Stimulated activated naive CD8-positive, alpha-beta T cell treated with anti-CD3 and anti-CD28 coated beads, Interleukin-15, amount 100 ng/mL, for 72 hours (primary cell): ENCODE data around the gene CACNG6.
"Not testable (repeated sequence)": the region's sequence is repeated elsewhere in the genome, so short reads cannot be mapped to it uniquely, and the experiment has no call there.

ENCODE experiments used
- ATAC-seq: fragments of 150-1000 bp; cut with Tn5 transposase; 2 replicates; pipeline ENCODE4 v1.10.0; 2021; ENCODE audit warnings: mild to moderate bottlenecking, moderate library complexity
- DNase-seq, 2 donors: peaks; one replicate each; pipeline ENCODE4 v3.0.0; 2021 to 2022
- H3K27ac Mint-ChIP-seq, 2 donors: one replicate each; pipeline ENCODE4 v1.8.0; 2022; ENCODE audit warnings: mild to moderate bottlenecking in 2 of 2, mixed read lengths in 2 of 2, moderate library complexity in 2 of 2
- H3K27me3 Mint-ChIP-seq: one replicate; pipeline ENCODE4 v1.8.0; 2022; ENCODE audit warnings: mixed read lengths
- H3K4me1 Mint-ChIP-seq: one replicate; pipeline ENCODE4 v1.8.0; 2022; ENCODE audit warnings: mild to moderate bottlenecking, mixed read lengths
- H3K4me3 Mint-ChIP-seq, 2 donors: one replicate each; pipeline ENCODE4 v1.8.0; 2022; ENCODE audit warnings: mild to moderate bottlenecking in 2 of 2, mixed read lengths in 2 of 2, moderate library complexity in 1 of 2
- H3K9me3 Mint-ChIP-seq, 2 donors: one replicate each; pipeline ENCODE4 v1.8.0; 2022; ENCODE audit warnings: mixed read lengths in 2 of 2

The CACNG6 gene

GRCh38 chr19:53991224-53992113, at the start of gene CACNG6:
CACNG6 (plus strand) TSS chr19:53991637; CDS start chr19:53992878, 1,241 bp downstream.
- Mint-ChIP-seq H3K4me1 (peaks cover 7% of the 10 kb centered on the region), H3K4me3 (peak within 1 kb of the TSS; percentile 57 to 63), H3K27ac (no peak within 1 kb of the TSS), H3K9me3 (no peaks in the 10 kb centered on the region), H3K27me3 (peaks cover 60% of the 10 kb centered on the region)
- DNase-seq, result no peak
- ATAC-seq, result peak; percentile 40

GRCh38 chr19:53942001-53942786, 49.2 kb upstream of the CACNG6 start:
- DNase-seq (peak in 1 of 2 donors; percentile 10), ATAC-seq (no peak)
- Mint-ChIP-seq H3K9me3 (peaks cover 7 to 10% of the 10 kb centered on the region in 2 donors), H3K4me3 (no peak overlapping the region), H3K27ac (no peak overlapping the region), H3K4me1 (peaks cover 12% of the 10 kb centered on the region), H3K27me3 (peaks cover 71% of the 10 kb centered on the region)

- DNase-seq, result no peak
- H3K4me1 Mint-ChIP-seq, result peaks cover 12% of the 10 kb centered on the region
- H3K9me3 Mint-ChIP-seq, result peaks cover 7 to 10% of the 10 kb centered on the region in 2 donors
- H3K4me3 Mint-ChIP-seq, result no peak overlapping the region
- peaks cover 69% of the 10 kb centered on the region for H3K27me3 Mint-ChIP-seq
- H3K27ac Mint-ChIP-seq, result no peak overlapping the region
- no peak for ATAC-seq
Observed at GRCh38 chr19:53944416-53944815, 47.0 kb upstream of the CACNG6 start.

DNA sequence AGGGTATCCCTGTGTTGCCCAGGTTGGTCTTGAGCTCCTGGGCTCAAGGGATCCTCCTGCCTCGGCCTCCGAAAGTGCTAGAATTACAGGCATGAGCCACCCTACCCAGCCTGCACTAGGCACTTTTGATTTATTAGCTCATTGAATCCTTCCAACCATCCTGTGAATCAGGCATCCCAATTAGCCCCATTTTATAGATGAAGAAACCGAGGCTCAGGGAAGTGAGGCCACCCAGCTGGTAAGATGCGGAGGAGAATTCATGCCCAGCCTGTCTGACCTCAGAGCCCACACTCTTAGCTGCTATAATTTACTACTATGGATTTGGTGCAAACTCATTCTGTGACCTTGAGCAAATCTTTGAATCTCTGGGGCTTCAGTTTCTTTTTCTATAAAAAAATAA, 46.5 kb upstream of the CACNG6 start:
- Mint-ChIP-seq H3K9me3 (peaks cover 7 to 10% of the 10 kb centered on the region in 2 donors), H3K4me1 (peaks cover 12% of the 10 kb centered on the region), H3K4me3 (no peak overlapping the region), H3K27ac (peak overlapping the region in 1 of 2 donors; percentile 29), H3K27me3 (peaks cover 69% of the 10 kb centered on the region)
- ATAC-seq, result no peak
- no peak for DNase-seq

DNA sequence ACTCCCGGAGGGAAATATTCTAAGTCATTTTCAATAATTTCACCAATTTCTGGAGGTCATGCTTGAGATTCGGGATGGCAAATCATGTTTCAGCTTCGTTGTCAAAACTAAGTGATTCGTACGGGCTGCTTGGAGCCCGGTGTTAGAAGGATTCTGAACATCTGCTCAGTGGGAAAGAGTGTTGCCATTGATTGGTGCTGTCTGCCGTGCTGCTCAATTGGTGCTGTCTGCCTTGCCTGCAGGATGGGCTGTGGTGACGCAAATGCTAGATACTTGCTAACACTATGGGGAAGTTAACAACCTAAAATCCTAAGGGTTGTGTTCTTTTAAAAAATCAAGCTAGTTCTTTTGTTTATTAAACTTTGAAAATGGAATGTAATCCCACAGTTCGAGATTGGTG, 46.0 kb upstream of the CACNG6 start:
- H3K9me3 Mint-ChIP-seq, result peaks cover 7 to 10% of the 10 kb centered on the region in 2 donors
- ATAC-seq, result no peak
- H3K4me3 Mint-ChIP-seq, result no peak overlapping the region
- peaks cover 66% of the 10 kb centered on the region for H3K27me3 Mint-ChIP-seq
- peaks cover 12% of the 10 kb centered on the region for H3K4me1 Mint-ChIP-seq
- peak overlapping the region in 1 of 2 donors; percentile 29 for H3K27ac Mint-ChIP-seq
- no peak for DNase-seq

GRCh38 chr19:53945998-53946397, 45.4 kb upstream of the CACNG6 start:
- H3K4me3 Mint-ChIP-seq, result no peak overlapping the region
- ATAC-seq, result no peak
- no peak for DNase-seq
- H3K27me3 Mint-ChIP-seq, result peaks cover 60% of the 10 kb centered on the region
- H3K27ac Mint-ChIP-seq, result no peak overlapping the region
- H3K9me3 Mint-ChIP-seq, result peaks cover 7 to 10% of the 10 kb centered on the region in 2 donors
- peaks cover 12% of the 10 kb centered on the region for H3K4me1 Mint-ChIP-seq

DNA sequence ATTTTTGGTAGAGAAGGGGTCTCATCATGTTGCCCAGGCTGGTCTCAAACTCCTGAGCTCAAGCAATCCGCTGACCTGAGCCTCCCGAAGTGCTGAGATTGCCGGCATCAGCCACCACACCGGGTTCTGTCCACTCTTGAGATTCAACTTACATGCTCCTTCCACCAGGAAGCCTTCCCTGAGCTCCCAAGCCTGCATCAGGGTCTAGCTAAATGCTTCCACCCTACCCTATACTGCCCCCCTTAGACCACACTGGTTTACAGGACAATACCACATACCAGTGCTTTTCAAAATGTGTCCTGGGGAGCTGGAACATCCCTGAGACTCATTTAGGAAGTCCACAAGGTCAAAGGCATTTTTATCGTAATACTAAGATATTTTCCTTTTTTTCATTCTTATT, 43.8 kb upstream of the CACNG6 start:
- no peak for ATAC-seq
- H3K27me3 Mint-ChIP-seq, result peaks cover 59% of the 10 kb centered on the region
- no peak for DNase-seq

GRCh38 chr19:53948611-53949010, 42.8 kb upstream of the CACNG6 start:
- ATAC-seq, H3K4me3 Mint-ChIP-seq, H3K9me3 Mint-ChIP-seq, H3K4me1 Mint-ChIP-seq, H3K27ac Mint-ChIP-seq, DNase-seq: not testable (repeated sequence)
- H3K27me3 Mint-ChIP-seq, result peaks cover 50% of the 10 kb centered on the region

More for the DNA sequence above, 43.8 kb upstream of the CACNG6 start:
- Mint-ChIP-seq H3K4me1 (peaks cover 6% of the 10 kb centered on the region), H3K27ac (no peak overlapping the region), H3K9me3 (peaks cover 5% of the 10 kb centered on the region in 2 donors), H3K4me3 (no peak overlapping the region)

GRCh38 chr19:53951436-53951835, 40.0 kb upstream of the CACNG6 start:
- Mint-ChIP-seq H3K27ac (no peak overlapping the region), H3K4me3 (no peak overlapping the region), H3K27me3 (peaks cover 44% of the 10 kb centered on the region), H3K4me1 (no peaks in the 10 kb centered on the region), H3K9me3 (no peaks in the 10 kb centered on the region)
- ATAC-seq (no peak), DNase-seq (no peak)

- Mint-ChIP-seq H3K4me3 (no peak overlapping the region), H3K27ac (no peak overlapping the region), H3K4me1 (no peaks in the 10 kb centered on the region), H3K27me3 (peaks cover 45% of the 10 kb centered on the region), H3K9me3 (no peaks in the 10 kb centered on the region)
- no peak for ATAC-seq
- no peak for DNase-seq
Observed at GRCh38 chr19:53951947-53952346, 39.5 kb upstream of the CACNG6 start.

DNA sequence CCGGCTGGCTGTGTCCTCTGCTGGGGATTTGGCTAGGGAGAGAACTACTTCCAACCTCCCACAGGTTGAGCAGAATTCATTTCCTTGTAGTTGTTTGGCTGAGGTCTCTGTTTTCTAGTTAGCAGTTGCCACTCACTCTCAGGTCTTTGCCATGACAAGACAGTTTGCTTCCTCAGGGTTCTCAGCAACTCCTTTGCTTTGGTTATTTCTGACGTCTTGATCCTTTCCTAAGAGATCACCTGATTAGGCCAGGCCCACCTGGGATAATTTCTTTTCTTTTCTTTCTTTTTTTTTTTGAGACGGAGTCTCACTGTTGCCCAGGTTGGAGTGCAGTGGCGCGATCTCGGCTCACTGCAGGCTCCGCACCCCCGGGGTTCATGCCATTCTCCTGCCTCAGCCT, 38.1 kb upstream of the CACNG6 start:
- Mint-ChIP-seq H3K4me3 (no peak overlapping the region), H3K27me3 (peaks cover 49% of the 10 kb centered on the region), H3K27ac (no peak overlapping the region), H3K4me1 (peaks cover under 1% of the 10 kb centered on the region), H3K9me3 (no peaks in the 10 kb centered on the region)
- DNase-seq (no peak), ATAC-seq (no peak)

GRCh38 chr19:53957448-53958167, 33.8 kb upstream of the CACNG6 start:
- DNase-seq (no peak), ATAC-seq (no peak)
- peaks cover 74% of the 10 kb centered on the region for H3K27me3 Mint-ChIP-seq
- no peak overlapping the region for H3K27ac Mint-ChIP-seq
- peaks cover 25% of the 10 kb centered on the region for H3K4me1 Mint-ChIP-seq
- H3K9me3 Mint-ChIP-seq, result no peaks in the 10 kb centered on the region
- H3K4me3 Mint-ChIP-seq, result no peak overlapping the region

DNA sequence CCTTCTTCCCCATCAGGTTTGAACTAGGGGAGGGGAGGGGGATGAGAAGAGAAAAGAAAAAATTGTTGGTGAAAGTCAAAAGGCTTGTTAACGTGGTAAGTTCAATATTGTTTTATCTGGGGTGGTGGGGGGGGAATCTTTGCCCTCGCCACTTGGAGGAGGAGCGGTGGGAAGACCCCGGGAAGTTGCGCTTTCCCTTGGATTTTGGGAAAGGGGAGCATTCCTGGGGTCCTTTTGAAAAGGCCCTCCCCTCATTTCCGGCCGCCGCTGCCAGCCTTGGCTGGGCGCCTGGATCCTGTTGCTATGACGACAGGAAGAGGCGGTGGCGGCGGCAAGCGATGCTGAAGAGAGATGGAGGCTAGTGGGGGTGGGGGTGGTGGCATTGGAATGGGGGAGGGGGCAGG, 33.3 kb upstream of the CACNG6 start:
- peaks cover 25% of the 10 kb centered on the region for H3K4me1 Mint-ChIP-seq
- H3K27me3 Mint-ChIP-seq, result peaks cover 74% of the 10 kb centered on the region
- no peak overlapping the region for H3K4me3 Mint-ChIP-seq
- DNase-seq (no peak), ATAC-seq (no peak)
- no peaks in the 10 kb centered on the region for H3K9me3 Mint-ChIP-seq
- no peak overlapping the region for H3K27ac Mint-ChIP-seq

DNA sequence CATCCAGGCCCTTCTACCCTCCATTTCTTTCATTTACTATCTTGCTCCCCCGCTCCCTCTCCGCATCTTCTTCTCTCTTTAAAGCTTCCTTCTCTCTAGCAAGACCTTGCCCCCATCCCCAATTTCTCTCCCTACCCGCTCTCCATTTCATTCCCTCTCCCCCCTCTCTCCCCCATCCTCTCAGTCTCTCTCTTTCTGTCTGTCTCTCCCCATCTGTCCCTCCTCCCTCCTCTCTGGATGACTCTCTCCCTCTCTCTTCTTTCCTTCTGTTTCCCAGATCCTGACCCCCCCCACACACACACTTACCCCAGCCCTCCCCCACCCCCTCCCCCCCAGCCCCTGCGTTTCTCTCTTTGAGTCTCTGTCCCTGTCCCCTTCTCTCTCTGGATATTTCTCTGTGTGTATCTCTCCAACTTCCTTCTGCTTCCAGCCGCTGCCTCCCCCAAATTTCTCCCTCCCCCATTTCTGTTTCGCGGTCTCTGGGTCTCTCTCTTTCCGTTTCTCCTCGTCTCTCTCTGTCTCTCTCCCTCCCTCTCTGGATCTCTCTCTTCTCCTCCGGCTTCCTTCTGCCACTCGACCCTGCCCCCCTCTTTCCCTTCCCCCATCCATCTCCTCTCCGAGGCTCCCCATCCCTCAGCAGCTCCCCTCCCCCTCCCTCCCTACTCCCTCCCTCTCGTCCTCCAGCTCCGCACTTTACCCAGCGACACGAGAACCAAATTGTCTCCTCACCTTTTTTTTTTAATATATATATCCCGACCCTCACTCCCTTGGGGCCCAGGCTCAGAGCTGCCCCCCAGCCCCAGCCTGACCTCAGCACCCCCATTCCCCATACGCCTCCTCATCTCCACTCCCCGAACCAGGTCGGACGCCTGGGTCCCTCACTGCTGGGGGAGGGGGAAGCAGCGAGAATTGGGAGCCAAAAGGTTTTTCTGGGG, 32.3 kb upstream of the CACNG6 start:
- Mint-ChIP-seq H3K27me3 (peaks cover 83% of the 10 kb centered on the region), H3K27ac (peak overlapping the region in 1 of 2 donors; percentile 40), H3K4me3 (no peak overlapping the region), H3K4me1 (peaks cover 25% of the 10 kb centered on the region), H3K9me3 (no peaks in the 10 kb centered on the region)
- DNase-seq (no peak), ATAC-seq (no peak)
